ENCODE data around the gene DNAH6.

The DNAH6 gene

DNA sequence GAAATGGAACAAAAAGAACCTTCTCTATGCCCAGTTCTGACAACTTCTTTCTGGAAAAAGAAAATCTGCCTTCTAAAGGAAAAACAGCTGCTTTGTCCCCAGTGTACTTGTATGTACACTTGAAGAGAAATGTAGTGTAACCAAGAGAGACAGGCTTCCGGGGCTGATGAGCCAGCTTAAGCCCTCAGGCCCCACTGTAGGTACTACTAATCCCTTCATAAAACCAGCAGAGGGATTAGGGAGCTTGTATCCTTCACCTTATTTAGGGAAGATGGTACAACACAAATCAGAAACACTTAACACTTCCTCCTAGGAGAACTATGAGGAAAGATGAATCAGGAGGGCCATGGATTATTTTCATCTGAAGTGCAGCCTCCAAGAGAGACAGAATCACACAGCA lies 38.4 kb upstream of the DNAH6 start:
- peaks cover 15% of the 10 kb centered on the region for H3K36me3 Mint-ChIP-seq (ENCODE audit: low read depth)
- TF ChIP-seq, protein P1, sequence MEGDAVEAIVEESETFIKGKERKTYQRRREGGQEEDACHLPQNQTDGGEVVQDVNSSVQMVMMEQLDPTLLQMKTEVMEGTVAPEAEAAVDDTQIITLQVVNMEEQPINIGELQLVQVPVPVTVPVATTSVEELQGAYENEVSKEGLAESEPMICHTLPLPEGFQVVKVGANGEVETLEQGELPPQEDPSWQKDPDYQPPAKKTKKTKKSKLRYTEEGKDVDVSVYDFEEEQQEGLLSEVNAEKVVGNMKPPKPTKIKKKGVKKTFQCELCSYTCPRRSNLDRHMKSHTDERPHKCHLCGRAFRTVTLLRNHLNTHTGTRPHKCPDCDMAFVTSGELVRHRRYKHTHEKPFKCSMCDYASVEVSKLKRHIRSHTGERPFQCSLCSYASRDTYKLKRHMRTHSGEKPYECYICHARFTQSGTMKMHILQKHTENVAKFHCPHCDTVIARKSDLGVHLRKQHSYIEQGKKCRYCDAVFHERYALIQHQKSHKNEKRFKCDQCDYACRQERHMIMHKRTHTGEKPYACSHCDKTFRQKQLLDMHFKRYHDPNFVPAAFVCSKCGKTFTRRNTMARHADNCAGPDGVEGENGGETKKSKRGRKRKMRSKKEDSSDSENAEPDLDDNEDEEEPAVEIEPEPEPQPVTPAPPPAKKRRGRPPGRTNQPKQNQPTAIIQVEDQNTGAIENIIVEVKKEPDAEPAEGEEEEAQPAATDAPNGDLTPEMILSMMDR (IDR thresholded peaks at IDR 0.05; ENCODE audit: unreplicated experiment in 3 of 3): no peak
- H3K4me1 Mint-ChIP-seq: no peaks in the 10 kb centered on the region
- H3K27me3 Mint-ChIP-seq (ENCODE audit: low read depth): no peaks in the 10 kb centered on the region
- peaks cover 44% of the 10 kb centered on the region for H3K9me3 Mint-ChIP-seq
- H3K27ac Mint-ChIP-seq: no peak overlapping the region
- H3K4me3 Mint-ChIP-seq: no peak overlapping the region

DNA sequence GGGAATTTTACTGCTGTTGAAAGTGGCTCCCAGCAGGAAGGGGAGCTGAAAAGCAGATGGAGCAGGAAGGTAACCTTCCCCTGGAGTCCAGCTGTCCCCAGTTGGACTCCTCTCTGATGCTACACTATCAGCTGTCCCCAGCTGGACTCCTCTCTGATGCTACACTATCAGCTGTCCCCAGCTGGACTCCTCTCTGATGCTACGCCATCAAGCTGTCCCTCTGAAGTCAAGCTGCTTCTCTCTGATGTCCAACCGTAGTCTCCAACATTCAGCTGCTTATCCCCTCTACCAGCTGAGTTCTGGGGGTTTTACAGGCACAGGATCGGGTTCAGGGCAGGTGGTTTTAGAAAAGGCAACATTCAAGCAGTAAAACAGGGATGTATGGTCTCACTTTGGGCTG lies 37.4 kb upstream of the DNAH6 start:
- Mint-ChIP-seq H3K27me3 (ENCODE audit: low read depth) (no peaks in the 10 kb centered on the region), H3K4me3 (no peak overlapping the region), H3K4me1 (no peaks in the 10 kb centered on the region), H3K9me3 (peaks cover 42% of the 10 kb centered on the region), H3K27ac (no peak overlapping the region), H3K36me3 (ENCODE audit: low read depth) (peaks cover 15% of the 10 kb centered on the region)
- TF ChIP-seq, protein P1 (IDR thresholded peaks at IDR 0.05; ENCODE audit: unreplicated experiment in 3 of 3): no peak

DNA sequence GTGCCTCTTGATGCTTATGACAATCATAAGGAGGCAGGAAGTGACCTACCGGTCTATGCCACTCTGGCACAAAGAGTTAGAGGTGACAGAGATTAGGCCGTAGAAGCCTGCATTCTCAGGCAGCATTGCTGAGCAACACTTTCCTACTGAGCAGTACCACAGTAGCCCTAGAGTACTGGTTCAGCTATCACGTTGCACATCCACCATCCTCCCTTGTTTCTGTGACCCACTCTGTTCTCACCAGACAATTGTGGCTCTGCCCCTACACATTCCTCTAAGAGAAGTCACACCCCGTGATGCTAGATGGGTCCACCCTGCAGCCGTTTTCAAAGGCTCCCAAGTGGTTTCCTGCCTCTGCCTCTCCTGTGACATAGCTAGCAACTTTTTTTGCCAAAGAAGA lies 34.6 kb upstream of the DNAH6 start:
- H3K4me3 Mint-ChIP-seq: no peak overlapping the region
- peaks cover 10% of the 10 kb centered on the region for H3K4me1 Mint-ChIP-seq
- H3K9me3 Mint-ChIP-seq: peaks cover 18% of the 10 kb centered on the region
- TF ChIP-seq, protein P1 (IDR thresholded peaks at IDR 0.05; ENCODE audit: unreplicated experiment in 3 of 3): no peak
- no peak overlapping the region for H3K27ac Mint-ChIP-seq
- H3K27me3 Mint-ChIP-seq (ENCODE audit: low read depth): no peaks in the 10 kb centered on the region
- peaks cover 11% of the 10 kb centered on the region for H3K36me3 Mint-ChIP-seq (ENCODE audit: low read depth)

DNA sequence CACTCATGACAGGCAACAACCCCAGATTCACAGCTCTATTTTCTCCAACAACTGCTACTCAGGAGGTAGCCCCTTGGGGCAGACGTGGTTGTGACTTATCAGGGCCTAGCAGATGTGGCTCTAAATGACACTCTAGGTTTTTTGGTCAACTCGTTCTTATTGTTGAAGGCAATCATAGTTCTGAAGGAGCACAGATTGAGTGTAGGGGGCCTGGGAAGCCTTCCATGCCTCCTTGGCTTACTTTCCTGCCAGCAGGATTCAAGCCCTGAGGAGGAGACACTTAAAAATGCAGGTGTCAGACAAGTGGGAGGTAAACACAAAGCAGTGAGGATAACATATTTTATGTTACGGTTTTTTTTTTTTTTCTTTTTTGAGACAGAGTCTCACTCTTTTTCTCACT lies 33.7 kb upstream of the DNAH6 start:
- peaks cover 12% of the 10 kb centered on the region for H3K9me3 Mint-ChIP-seq
- TF ChIP-seq, protein P1 (IDR thresholded peaks at IDR 0.05; ENCODE audit: unreplicated experiment in 3 of 3): no peak
- H3K4me3 Mint-ChIP-seq: no peak overlapping the region
- H3K27ac Mint-ChIP-seq: no peak overlapping the region
- H3K36me3 Mint-ChIP-seq (ENCODE audit: low read depth): peaks cover 6% of the 10 kb centered on the region
- no peaks in the 10 kb centered on the region for H3K27me3 Mint-ChIP-seq (ENCODE audit: low read depth)
- peaks cover 18% of the 10 kb centered on the region for H3K4me1 Mint-ChIP-seq

DNA sequence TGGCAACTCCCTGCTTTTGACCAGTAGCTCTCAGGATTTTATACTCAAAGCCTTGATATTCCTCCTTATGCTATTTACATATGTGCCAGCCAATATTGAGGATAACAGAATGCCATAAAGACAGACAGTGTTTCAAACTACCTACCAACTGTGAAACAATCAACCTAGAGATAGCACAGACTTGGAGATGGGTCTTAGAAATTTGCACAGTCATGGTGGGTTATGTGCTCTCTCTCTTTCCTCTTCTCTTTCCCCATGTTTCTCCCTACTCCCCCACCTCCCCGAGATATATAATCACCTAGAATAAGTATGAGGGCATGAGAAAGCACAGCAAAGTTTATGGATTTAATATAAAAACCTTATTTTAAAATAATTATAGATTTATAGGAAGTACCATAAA lies 33.0 kb upstream of the DNAH6 start:
- TF ChIP-seq, protein P1 (IDR thresholded peaks at IDR 0.05; ENCODE audit: unreplicated experiment in 3 of 3): no peak
- no peak overlapping the region for H3K27ac Mint-ChIP-seq
- no peak overlapping the region for H3K4me3 Mint-ChIP-seq
- H3K36me3 Mint-ChIP-seq (ENCODE audit: low read depth): peaks cover 5% of the 10 kb centered on the region
- H3K27me3 Mint-ChIP-seq (ENCODE audit: low read depth): no peaks in the 10 kb centered on the region
- H3K9me3 Mint-ChIP-seq: peaks cover 7% of the 10 kb centered on the region
- H3K4me1 Mint-ChIP-seq: peaks cover 19% of the 10 kb centered on the region

DNA sequence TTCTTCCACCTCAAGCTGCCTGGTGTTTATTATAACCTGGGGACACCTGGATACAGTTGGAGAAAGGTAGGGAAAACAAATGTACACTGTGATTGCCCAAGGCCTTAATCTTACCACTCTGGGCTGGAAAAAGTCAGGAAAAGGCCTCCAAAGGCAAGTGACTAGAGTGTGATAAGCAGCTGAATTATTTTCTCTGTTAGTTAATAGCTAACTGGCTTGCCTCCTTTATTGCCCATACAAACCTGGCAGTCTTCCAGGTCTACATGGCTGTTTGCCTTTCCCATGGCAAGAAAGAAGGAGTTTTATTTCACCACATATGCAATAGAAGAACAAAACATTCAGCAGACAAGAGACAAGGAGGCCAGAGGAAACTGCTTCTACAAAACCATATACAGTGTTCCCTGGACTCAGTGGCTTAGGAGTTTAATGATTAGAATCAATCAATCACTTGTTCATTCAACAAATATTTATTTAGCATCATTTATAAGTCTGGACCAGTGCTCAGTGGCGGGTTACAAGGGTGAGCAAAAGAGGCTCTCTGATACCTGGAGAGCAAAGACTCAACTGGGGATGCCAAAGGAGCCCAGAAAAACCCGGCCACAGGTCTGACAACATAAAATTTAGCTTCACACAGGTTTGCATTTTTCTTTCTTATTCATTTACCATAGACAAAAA lies 29.7 kb upstream of the DNAH6 start:
- Mint-ChIP-seq H3K36me3 (ENCODE audit: low read depth) (no peaks in the 10 kb centered on the region), H3K4me1 (peaks cover 19% of the 10 kb centered on the region)

More for the DNA sequence above, 29.7 kb upstream of the DNAH6 start:
- TF ChIP-seq, protein P1 (IDR thresholded peaks at IDR 0.05; ENCODE audit: unreplicated experiment in 3 of 3): no peak
- Mint-ChIP-seq H3K9me3 (no peaks in the 10 kb centered on the region), H3K4me3 (no peak overlapping the region), H3K27ac (peak overlapping the region; percentile 97 to 98 (median 97)), H3K27me3 (ENCODE audit: low read depth) (no peaks in the 10 kb centered on the region)
